ENCODE data around the gene CD74.
A peak's percentile ranks its signal among the peaks of the same experiment; 100 is the strongest.

Gene CD74

GRCh38 chr5:150412319-150413175 is at the start of gene CD74:
TSS of gene CD74 (minus strand) at chr5:150412910. CDS start at chr5:150412749, 161 bp downstream.
- peak; percentile 52 to 79 for DNase-seq

- DNase-seq = peak; percentile 14 to 32
These were observed 48.5 kb upstream of the CD74 start for GRCh38 chr5:150461231-150461630.

GRCh38 chr5:150460781-150461180 is 48.1 kb upstream of the CD74 start:
- no peak for DNase-seq

GRCh38 chr5:150458802-150459557 is 46.3 kb upstream of the CD74 start:
- DNase-seq = peak; percentile 21 to 33

GRCh38 chr5:150457562-150458240 is 45.0 kb upstream of the CD74 start:
- DNase-seq = no peak

GRCh38 chr5:150457121-150457520 is 44.4 kb upstream of the CD74 start:
- DNase-seq = peak in 1 of 2 experiments; percentile 18

- DNase-seq = no peak
These were observed 42.0 kb upstream of the CD74 start for GRCh38 chr5:150454492-150455229.

- DNase-seq = peak; percentile 64 to 72
These were observed 41.3 kb upstream of the CD74 start for GRCh38 chr5:150454027-150454426.

GRCh38 chr5:150452914-150453313 is 40.2 kb upstream of the CD74 start:
- no peak for DNase-seq

- DNase-seq = no peak
These were observed 38.9 kb upstream of the CD74 start for GRCh38 chr5:150451594-150451993.

- DNase-seq = peak; percentile 84 to 91
These were observed 37.0 kb upstream of the CD74 start, which contains the start of gene RPS14 for GRCh38 chr5:150449517-150450339. TSS of gene RPS14 (minus strand) at chr5:150449739. CDS start at chr5:150447733, 2,006 bp downstream.

GRCh38 chr5:150448952-150449516 is 36.3 kb upstream of the CD74 start:
- no peak for DNase-seq

- DNase-seq = no peak
These were observed 35.6 kb upstream of the CD74 start for GRCh38 chr5:150448334-150448733.

- no peak for DNase-seq
These were observed 34.5 kb upstream of the CD74 start for GRCh38 chr5:150447188-150447587.

GRCh38 chr5:150446583-150446982 is 33.9 kb upstream of the CD74 start:
- DNase-seq = no peak

GRCh38 chr5:150446088-150446487 is 33.4 kb upstream of the CD74 start:
- no peak for DNase-seq

- no peak for DNase-seq
These were observed 32.1 kb upstream of the CD74 start for GRCh38 chr5:150444770-150445169.

GRCh38 chr5:150443242-150444075 is 30.7 kb upstream of the CD74 start:
- DNase-seq = no peak

- no peak for DNase-seq
These were observed 30.0 kb upstream of the CD74 start for GRCh38 chr5:150442699-150443080.

All from AML-193 (cell line).